GM18868 (cell line): Measurements from ENCODE around the gene DLX3.

Source experiments
- ATAC-seq: cut with Tn5 transposase; IDR thresholded peaks from one replicate; pipeline ENCODE4 v1.9.1; 2021; ENCODE audit warnings: mild to moderate bottlenecking, moderate library complexity; ENCODE audit not compliant: unreplicated experiment

Gene DLX3

GRCh38 chr17:49959183-49959935, 35.7 kb downstream of the DLX3 start:
- ATAC-seq, result no peak

DNA sequence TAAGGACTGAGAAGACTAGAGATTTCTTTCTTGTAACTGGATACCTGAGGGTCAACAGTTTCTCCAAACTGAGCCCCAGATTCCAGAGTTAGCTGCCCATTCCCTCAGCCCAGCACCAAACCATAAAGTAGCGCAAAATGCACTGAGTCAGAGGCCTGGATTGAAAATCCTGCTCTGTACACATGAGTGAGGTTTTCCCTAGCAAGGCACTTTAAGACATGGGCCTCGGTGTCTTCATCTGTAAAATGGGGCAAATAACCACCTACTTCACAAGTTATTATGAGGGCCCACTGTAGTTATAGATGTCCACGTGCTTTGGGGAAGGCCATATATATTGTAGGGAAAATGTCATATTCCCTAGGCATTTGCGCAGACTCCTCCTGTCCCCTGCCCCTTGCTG, 36.3 kb downstream of the DLX3 start:
- no peak for ATAC-seq

DNA sequence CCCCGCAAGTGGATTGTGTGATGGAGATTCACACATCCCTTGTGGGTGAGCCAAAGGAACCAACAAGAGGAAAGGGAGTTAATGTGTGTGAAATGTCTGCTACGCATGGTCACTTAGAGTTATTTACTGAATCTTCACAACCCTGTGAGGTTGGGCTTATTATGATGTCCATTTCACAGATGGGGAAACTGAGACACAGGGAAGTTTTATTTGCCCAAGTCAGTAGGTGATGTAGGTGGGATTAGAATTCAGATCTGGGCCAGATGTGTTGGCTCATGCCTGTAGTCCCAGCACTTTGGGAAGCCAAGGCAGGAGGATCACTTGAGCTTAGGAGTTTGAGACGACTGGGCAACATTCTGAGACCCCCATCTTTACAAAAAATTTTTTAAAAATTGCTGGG, 37.7 kb downstream of the DLX3 start:
- no peak for ATAC-seq

GRCh38 chr17:49956780-49957179, 38.2 kb downstream of the DLX3 start:
- ATAC-seq, result no peak

DNA sequence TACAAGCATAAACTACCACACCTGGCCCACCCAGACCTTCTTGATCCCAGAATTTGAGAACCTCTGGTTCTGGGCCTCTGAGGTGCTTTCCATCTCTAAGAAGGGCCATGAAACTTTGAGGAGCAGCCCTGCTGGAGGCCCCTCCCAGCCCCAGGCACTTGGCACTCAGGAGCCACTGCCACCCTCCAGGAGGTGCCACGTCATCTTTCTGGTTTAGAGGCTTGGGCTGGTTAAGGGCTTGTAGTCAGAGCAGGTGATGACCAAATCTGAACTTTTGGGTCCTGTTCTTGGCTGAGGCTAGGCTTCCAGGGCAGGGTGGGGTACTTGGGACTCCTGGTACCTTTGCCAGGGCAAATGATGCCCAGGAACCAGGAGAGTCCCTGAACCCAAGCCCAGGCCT, 39.9 kb downstream of the DLX3 start:
- ATAC-seq, result no peak

DNA sequence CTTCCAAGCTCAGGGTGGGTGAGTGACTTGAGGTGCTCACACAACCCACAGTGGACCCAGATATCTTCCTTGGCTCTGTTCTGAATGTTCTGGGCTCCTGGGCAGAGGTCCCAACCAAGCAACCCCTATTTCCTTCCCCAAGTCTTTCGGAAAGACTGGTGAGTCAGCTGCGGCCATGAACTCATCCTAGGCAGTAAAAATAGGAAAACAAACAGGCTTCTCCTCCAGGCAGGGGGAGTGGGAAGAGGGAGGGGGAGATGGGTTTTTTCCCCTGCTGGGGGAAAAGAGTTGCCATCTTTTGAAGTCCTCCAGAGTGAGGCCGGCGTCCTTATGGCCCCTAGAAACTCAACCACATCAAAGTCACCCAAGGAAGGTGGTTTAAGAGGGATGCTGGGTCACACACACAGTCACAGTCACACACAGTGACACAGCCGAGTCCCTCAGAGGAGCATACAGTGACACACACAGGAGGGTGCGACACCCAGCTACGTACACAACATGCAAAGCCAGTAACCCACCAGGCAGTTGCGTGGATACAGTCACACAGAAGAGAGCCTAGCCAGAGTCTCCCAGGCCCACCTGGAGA, 42.0 kb downstream of the DLX3 start:
- ATAC-seq, result no peak

DNA sequence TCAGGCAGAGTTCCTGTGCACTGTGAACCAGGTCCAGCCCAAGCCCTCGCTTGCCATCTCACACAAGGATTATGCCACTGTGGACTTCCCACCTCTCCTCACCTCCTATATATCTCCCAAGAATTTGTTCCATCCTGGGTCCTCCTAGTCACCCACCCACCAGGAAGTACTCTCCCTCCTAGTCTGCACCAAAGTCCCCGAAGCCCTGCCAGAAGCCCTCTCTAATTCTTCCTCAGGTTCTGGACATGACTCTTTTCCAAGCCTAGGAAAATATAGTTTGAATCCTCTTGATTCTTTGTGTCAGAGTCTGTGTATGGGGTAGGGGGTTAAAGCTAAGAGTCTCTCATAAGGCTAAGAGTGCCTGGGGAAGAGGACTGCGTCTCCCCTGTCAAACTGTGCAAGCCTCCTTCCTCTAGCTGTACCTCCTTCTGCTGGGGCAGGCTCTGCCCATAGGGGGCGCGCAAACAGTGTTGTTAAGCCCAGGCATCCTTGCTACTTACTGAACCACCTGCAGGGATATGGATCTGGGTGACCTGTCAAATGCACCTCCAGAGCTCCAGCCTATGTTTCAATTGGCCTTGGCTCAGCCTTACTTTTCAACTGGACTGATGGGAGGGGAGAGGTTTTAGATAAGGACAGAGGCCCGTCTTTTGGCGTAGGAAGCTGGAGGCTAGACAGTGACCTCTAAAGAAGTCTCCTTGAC, 42.7 kb downstream of the DLX3 start:
- peak; percentile 65 for ATAC-seq

- ATAC-seq, result no peak
These were observed 43.5 kb downstream of the DLX3 start for GRCh38 chr17:49951362-49952082.

DNA sequence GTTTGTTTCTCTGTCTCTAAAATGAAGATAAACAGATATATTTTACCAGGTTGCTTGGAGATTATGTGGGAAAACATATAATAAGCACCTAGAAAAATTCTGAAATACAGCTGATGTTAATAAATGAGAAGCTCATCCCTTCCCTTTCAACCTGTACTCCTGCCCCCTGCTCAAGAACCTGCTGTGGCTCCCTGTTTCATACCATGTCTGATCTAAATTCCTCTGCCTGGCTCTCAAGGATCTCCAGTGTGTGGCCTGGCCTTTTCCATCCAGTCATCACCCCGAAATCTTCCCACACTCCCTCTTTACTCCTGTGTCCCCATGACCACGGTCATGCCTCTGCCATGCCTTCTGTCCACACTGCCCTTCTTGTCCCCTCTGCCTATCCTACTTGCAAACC, 45.4 kb downstream of the DLX3 start:
- ATAC-seq, result no peak

- ATAC-seq, result no peak
These were observed 48.0 kb downstream of the DLX3 start for GRCh38 chr17:49946964-49947584.

- ATAC-seq, result no peak
These were observed 48.8 kb downstream of the DLX3 start for GRCh38 chr17:49946208-49946607.

DNA sequence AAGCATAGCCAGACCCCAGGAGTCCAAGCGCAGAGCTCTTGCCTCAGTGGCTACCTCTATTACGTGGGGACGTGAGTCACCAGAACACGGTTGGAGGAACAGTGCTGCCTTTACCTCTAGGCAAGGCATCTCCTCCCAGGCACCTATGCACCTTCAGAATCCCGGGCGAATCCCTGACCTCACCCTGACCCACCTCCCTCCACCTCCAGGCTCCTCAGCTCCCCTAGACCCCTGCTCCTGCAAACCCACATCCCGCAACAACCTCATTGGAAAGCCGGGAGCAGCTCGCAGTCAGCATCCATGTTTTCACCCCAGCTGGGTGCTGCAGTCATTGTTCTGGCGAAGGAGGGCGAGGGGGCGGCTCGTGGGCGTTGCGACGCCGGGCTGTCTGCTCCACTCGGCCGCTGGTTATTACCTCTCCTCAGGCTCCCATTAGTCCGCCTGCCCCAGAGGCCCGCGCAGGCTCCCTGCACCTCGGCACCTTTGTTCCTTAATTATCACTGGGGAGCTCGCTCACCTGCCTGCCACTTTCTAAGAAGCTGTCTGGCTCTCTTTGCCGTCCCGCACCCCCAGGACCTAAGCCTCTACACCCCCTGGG, 50.7 kb downstream of the DLX3 start:
- ATAC-seq, result no peak

DNA sequence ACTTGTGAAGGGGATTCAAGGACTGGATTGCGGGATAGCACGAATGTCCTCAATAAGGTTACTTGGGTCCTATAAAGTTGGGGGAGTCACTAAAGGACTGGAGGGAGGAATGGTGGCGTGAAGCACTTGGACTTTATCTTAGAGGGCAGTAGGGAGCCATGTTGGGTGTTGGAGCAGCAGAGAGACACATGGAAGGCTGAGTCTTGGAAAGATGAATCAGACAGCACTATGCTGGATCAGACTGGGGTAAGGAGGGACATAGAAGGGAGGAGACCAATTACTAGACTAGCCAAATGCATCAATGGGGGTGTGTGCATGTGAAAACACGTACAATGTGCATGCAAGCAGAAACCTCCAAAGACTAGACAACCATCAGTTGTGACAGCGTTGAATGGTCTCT, 52.1 kb downstream of the DLX3 start:
- no peak for ATAC-seq

GRCh38 chr17:49941427-49941826, 53.6 kb downstream of the DLX3 start:
- no peak for ATAC-seq
